PC-3 (cell line): Measurements from ENCODE around the gene TTI1. TPM values are rescaled to one million over a fixed set of nuclear protein-coding genes. Genes with fewer than 3 reads are reported as not detected.

Experiments used
- ATAC-seq: fragments of 200-7000 bp; cut with Tn5 transposase; 2 replicates; pipeline ENCODE4 v1.9.1; 2020; ENCODE audit warnings: mild to moderate bottlenecking, moderate library complexity
- BruUV-seq: library from RNA; stranded (reverse); fragments of 400-500 nt; replicated peaks from 2 replicates; lab custom pipeline; 2021; lab: Mats Ljungman, UMichigan
- CTCF ChIA-PET: fragments of 300-600 bp; sonication (Branson Sonifier 250); formaldehyde crosslinking; loops from one replicate; lab custom pipeline; 2022; ENCODE audit warnings: antibody characterized with exemption; lab: Charles Lee
- POLR2A ChIA-PET: fragments of 300-600 bp; sonication (Branson Sonifier 250); formaldehyde crosslinking; loops from one replicate; lab custom pipeline; 2022; ENCODE audit warnings: antibody characterized with exemption; ENCODE audit not compliant: unreplicated experiment; lab: Charles Lee
- DNase-seq: peaks from one replicate; pipeline ENCODE4 v3.0.0-alpha.2; 2015
- H2AFZ ChIP-seq: fragments of 300-600 bp; sonication (generic); 2 replicates; pipeline ENCODE4 v1.6.0; 2016; ENCODE audit warnings: antibody characterized with exemption, low read length
- H3F3A ChIP-seq: fragments of 300-600 bp; sonication (generic); one replicate; pipeline ENCODE4 v1.6.0; 2017; ENCODE audit warnings: antibody characterized with exemption, low read length, control low read depth, mild to moderate bottlenecking; ENCODE audit not compliant: unreplicated experiment
- H3K27ac ChIP-seq: fragments of 300-600 bp; sonication (generic); 2 replicates; pipeline ENCODE4 v1.5.1; 2016; ENCODE audit warnings: mild to moderate bottlenecking, low read length
- H3K27me3 ChIP-seq: fragments of 300-600 bp; sonication (generic); 2 replicates; pipeline ENCODE4 v1.6.1; 2016; ENCODE audit warnings: low read length, mixed read lengths
- H3K36me3 ChIP-seq: fragments of 300-600 bp; sonication (generic); 2 replicates; pipeline ENCODE4 v1.6.1; 2016; ENCODE audit warnings: low read depth, mixed run types, low read length, mixed read lengths
- H3K4me1 ChIP-seq: fragments of 300-600 bp; sonication (generic); 2 replicates; pipeline ENCODE4 v1.5.1; 2016; ENCODE audit warnings: low read length; ENCODE audit not compliant: insufficient read depth
- H3K4me2 ChIP-seq: fragments of 300-600 bp; sonication (generic); 2 replicates; pipeline ENCODE4 v1.6.0; 2016; ENCODE audit warnings: low read length
- H3K4me3 ChIP-seq: fragments of 300-600 bp; sonication (generic); 2 replicates; pipeline ENCODE4 v1.5.1; 2016; ENCODE audit warnings: mild to moderate bottlenecking, low read length, mixed read lengths
- H3K79me2 ChIP-seq: fragments of 300-600 bp; sonication (generic); 2 replicates; pipeline ENCODE4 v1.6.1; 2017; ENCODE audit warnings: low read length, mixed read lengths
- H3K9ac ChIP-seq: fragments of 300-600 bp; sonication (generic); 2 replicates; pipeline ENCODE4 v1.6.0; 2016; ENCODE audit warnings: mild to moderate bottlenecking, low read length
- H3K9me2 ChIP-seq: fragments of 300-600 bp; sonication (generic); replicated peaks from 2 replicates; pipeline ENCODE4 v1.6.1; 2016; ENCODE audit warnings: mixed run types, low read length, mixed read lengths
- H3K9me3 ChIP-seq: fragments of 300-600 bp; sonication (generic); 2 replicates; pipeline ENCODE4 v1.6.1; 2016; ENCODE audit warnings: low read length, mixed read lengths
- H4K20me1 ChIP-seq: fragments of 300-600 bp; sonication (generic); 2 replicates; pipeline ENCODE4 v1.6.1; 2016; ENCODE audit warnings: low read length, mixed read lengths
- EZH2 ChIP-seq: fragments of 300-600 bp; sonication (generic); IDR thresholded peaks from one replicate; pipeline ENCODE4 v1.6.1; 2017; ENCODE audit warnings: antibody characterized with exemption, mild to moderate bottlenecking, low read length; ENCODE audit not compliant: unreplicated experiment
- EZH2phosphoT487 ChIP-seq: fragments of 300-600 bp; sonication (generic); IDR thresholded peaks from 2 replicates; pipeline ENCODE4 v1.6.1; 2018; ENCODE audit warnings: mild to moderate bottlenecking, antibody characterized with exemption, low read length, borderline replicate concordance
- intact Hi-C: fragments of 100-400 bp; cut with micrococcal nuclease; formaldehyde crosslinking; loops from 2 replicates; pipeline ENCODE4 v1.9.0; 2023
- total RNA-seq: library from RNA; depleted of rRNA; stranded (reverse); fragments of >200 nt; gene quantifications from 2 replicates; pipeline ENCODE4 v1.2.3, GENCODE V29; 2014
- TF ChIP-seq, protein P1 (sequence below): fragments of 300-600 bp; sonication (generic); conservative IDR thresholded peaks from 2 replicates; pipeline ENCODE4 v1.5.1; 2017; ENCODE audit warnings: antibody characterized with exemption, low read depth, mild to moderate bottlenecking, low read length

The TTI1 gene
- total RNA-seq, 1 experiment from 2014 or later, result 23.2 TPM

DNA sequence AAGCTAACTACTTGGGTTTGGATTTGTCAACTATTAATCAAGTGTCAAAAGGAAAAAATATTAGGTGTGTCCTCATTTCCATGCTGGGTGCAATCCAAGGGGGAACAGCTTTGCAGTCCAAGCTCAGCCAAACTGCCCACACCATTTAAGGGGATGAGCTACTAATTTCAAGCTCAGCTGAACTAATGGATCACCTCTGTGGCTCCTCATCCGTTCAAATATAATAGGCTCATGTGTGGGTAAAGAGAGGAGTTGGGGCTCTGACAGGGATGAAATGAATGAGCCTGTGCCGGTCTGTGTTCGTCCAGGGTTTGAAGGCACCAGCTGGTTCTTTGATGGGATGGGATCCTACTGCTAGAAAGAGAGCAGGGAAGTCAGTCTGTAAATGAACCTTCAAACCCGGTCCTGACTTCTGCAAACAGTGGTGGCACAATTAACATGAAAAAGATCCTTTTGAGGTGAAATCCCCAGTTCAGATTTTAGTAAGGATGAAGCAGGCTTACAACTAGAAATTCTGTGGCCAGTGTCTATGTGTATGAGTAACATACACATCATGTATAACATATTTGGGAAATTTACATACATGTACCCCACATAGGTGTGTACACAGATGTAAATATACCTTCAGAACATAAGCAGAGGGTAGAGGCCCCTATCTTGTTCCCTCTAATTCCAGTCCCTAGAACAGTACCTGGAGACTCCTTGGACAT is 41.9 kb downstream of the TTI1 start:
- Histone ChIP-seq H3K27ac (peak overlapping the region; percentile 81), H3K27me3 (no peaks in the 10 kb centered on the region), H2AFZ (no peak overlapping the region), H3F3A (peaks cover 9% of the 10 kb centered on the region), H3K9ac (peak overlapping the region; percentile 32), H3K4me1 (peaks cover 93% of the 10 kb centered on the region), H3K9me2 (no peaks in the 10 kb centered on the region), H4K20me1 (no peaks in the 10 kb centered on the region), H3K9me3 (no peaks in the 10 kb centered on the region), H3K79me2 (no peaks in the 10 kb centered on the region), H3K4me3 (no peak overlapping the region), H3K36me3 (peaks cover 27% of the 10 kb centered on the region), H3K4me2 (peak overlapping the region; percentile 31)
- no TSS peak for BruUV-seq
- no peak for TF ChIP-seq EZH2
- CTCF ChIA-PET, result interaction anchor here (0.6 to 0.7 kb wide), 5 partner anchors 29 to 365 kb away, joined by 3 to 14 read pairs (median 4); no protein-coding TSS in a partner anchor
- POLR2A ChIA-PET, result no interaction called here
- ATAC-seq (no peak), DNase-seq (no peak)
- intact Hi-C loops, result loop anchor here (5.0 kb wide), 2 partner anchors 66 to 424 kb away; no protein-coding TSS in a partner anchor

DNA sequence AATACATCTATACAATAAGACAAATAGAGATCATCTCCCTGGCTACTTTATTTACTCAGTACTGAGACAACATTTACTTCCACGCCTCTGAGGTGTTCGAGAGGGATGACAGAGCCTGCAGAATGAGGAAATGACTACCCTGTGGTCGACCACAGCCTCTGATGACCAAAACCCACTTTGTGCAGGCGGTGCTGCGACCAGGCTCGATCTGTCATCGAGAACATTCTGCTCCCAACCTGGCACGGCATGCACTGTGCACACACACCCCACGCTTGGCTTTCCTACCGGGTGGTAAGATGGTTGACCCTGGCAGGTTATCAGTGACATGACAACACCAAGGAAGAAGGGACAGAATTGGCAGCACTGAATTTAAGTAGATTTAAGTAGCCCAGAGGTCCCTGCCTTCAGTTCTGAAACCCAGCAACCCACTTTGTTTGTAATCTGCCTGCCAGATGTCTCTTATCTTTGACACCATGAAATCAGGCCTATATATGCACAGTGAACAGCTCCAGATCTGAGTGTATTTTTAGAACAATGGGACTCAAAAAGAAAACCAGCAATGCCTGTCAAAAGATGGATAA is 42.6 kb downstream of the TTI1 start:
- no peaks in the 10 kb centered on the region for H4K20me1 ChIP-seq
- ChIA-PET CTCF (interaction anchor here (0.6 to 0.7 kb wide), 3 partner anchors 60 to 366 kb away, joined by 3 to 5 read pairs (median 3); no protein-coding TSS in a partner anchor), POLR2A (no interaction called here)
- peaks cover 24% of the 10 kb centered on the region for H3K36me3 ChIP-seq
- H3K4me3 ChIP-seq, result no peak overlapping the region
- H3K9me3 ChIP-seq, result no peaks in the 10 kb centered on the region
- no peaks in the 10 kb centered on the region for H3K79me2 ChIP-seq
- intact Hi-C loops, result loop anchor here (1.0 to 5.0 kb wide), 5 partner anchors 31 to 423 kb away; no protein-coding TSS in a partner anchor
- BruUV-seq, result no TSS peak
- no peak overlapping the region for H2AFZ ChIP-seq
- ATAC-seq, result peak; percentile 88
- H3K4me1 ChIP-seq, result peaks cover 91% of the 10 kb centered on the region
- no peaks in the 10 kb centered on the region for H3K9me2 ChIP-seq
- peak overlapping the region; percentile 31 for H3K4me2 ChIP-seq
- H3K27ac ChIP-seq, result peak overlapping the region; percentile 94
- no peaks in the 10 kb centered on the region for H3K27me3 ChIP-seq
- peaks cover 9% of the 10 kb centered on the region for H3F3A ChIP-seq
- TF ChIP-seq EZH2 (no peak), EZH2phosphoT487 (peak; percentile 81)
- TF ChIP-seq, protein P1, sequence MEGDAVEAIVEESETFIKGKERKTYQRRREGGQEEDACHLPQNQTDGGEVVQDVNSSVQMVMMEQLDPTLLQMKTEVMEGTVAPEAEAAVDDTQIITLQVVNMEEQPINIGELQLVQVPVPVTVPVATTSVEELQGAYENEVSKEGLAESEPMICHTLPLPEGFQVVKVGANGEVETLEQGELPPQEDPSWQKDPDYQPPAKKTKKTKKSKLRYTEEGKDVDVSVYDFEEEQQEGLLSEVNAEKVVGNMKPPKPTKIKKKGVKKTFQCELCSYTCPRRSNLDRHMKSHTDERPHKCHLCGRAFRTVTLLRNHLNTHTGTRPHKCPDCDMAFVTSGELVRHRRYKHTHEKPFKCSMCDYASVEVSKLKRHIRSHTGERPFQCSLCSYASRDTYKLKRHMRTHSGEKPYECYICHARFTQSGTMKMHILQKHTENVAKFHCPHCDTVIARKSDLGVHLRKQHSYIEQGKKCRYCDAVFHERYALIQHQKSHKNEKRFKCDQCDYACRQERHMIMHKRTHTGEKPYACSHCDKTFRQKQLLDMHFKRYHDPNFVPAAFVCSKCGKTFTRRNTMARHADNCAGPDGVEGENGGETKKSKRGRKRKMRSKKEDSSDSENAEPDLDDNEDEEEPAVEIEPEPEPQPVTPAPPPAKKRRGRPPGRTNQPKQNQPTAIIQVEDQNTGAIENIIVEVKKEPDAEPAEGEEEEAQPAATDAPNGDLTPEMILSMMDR, result no peak
- H3K9ac ChIP-seq, result peak overlapping the region; percentile 32
- peak; percentile 98 for DNase-seq

DNA sequence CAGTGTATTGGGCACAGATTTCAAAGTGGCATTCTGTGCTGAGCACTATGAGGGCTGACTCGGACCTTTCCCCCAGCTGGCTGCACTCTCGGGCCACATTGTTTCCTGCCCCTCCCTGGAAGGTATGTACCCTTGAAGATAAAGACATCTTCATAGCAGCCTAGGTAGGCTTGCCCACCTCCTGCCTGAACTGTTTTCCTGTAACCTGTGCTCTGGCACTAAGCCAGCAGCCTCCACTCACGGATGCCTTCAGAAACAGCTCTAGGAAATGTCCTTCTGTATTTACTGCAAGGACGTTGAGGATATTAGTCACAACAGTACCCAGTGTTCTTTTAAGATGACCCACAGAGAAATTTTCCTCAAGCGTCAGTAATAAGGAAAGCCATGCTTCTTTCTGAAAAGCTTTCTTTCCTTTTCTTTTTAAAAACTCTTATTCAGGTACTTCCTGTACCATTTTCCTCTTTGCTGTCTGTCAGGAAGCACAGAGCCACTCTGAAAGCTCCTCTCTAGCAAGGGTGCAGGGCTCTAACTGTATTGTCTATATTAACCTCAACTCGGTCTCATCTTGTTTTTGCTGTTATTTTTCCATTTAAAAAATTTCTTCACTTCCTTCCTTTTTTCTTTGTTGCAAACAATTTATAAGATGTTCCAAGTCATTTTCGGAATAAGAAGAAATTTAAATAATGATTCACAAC is 43.5 kb downstream of the TTI1 start:
- Histone ChIP-seq H3K4me1 (peaks cover 82% of the 10 kb centered on the region), H3K9me3 (no peaks in the 10 kb centered on the region), H3K4me2 (peak overlapping the region; percentile 75), H2AFZ (no peak overlapping the region), H3K27ac (peak overlapping the region; percentile 94), H3K79me2 (no peaks in the 10 kb centered on the region), H4K20me1 (no peaks in the 10 kb centered on the region), H3K9me2 (no peaks in the 10 kb centered on the region), H3K36me3 (peaks cover 20% of the 10 kb centered on the region), H3K9ac (peak overlapping the region; percentile 72), H3K27me3 (no peaks in the 10 kb centered on the region), H3F3A (peaks cover 9% of the 10 kb centered on the region), H3K4me3 (peak overlapping the region; percentile 43)
- BruUV-seq, result TSS peak; percentile 56
- ATAC-seq (peak; percentile 16), DNase-seq (peak; percentile 87)
- intact Hi-C loops, result loop anchor here (1.0 to 5.0 kb wide), 5 partner anchors 32 to 422 kb away; no protein-coding TSS in a partner anchor
- TF ChIP-seq EZH2, result no peak
- no peak for TF ChIP-seq EZH2phosphoT487
- TF ChIP-seq, protein P1, result no peak
- POLR2A ChIA-PET, result interaction anchor here (0.6 kb wide), 2 partner anchors 323 to 447 kb away, joined by 3 to 4 read pairs; no protein-coding TSS in a partner anchor
- CTCF ChIA-PET, result interaction anchor here (1.0 kb wide), 1 partner anchor 54 kb away, joined by 3 read pairs; no protein-coding TSS in a partner anchor
